ENCODE measurements around the gene RALGPS2. TPM values are rescaled to one million over a fixed set of nuclear protein-coding genes. Genes with fewer than 3 reads are reported as not detected.

The RALGPS2 gene
- total and polyA plus RNA-seq, 9 of the 15 experiments (the other 6 are each of a cell fraction or from before 2014, with no cell fraction given) = 0.28 to 6.5 (median 2.6) TPM

DNA sequence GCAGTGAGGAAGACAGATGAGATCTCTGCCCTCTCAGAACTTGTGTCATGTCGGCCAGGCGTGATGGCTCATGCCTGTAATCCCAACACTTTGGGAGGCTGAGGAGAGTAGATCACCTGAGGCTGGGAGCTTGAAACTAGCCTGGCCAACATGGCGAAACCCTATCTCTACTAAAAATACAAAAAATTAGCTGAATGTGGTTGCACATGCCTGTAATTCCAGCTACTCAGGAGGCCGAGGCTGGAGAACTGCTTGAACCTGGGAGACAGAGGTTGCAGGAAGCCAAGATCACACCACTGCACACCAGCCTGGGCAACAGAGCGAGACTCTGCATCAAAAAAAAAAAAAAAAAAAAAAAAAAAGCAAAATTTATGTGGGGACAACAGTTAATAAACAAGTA lies 40.9 kb upstream of the RALGPS2 start (continued):
- TF ChIP-seq REST (IDR thresholded peaks at IDR 0.05; ENCODE audit: borderline replicate concordance) (no peak), REST (CRISPR knock-in tag; IDR thresholded peaks at IDR 0.05; ENCODE audit: low read depth) (no peak), ZNF41 (CRISPR knock-in tag; conservative IDR thresholded peaks at IDR 0.05) (no peak)

DNA sequence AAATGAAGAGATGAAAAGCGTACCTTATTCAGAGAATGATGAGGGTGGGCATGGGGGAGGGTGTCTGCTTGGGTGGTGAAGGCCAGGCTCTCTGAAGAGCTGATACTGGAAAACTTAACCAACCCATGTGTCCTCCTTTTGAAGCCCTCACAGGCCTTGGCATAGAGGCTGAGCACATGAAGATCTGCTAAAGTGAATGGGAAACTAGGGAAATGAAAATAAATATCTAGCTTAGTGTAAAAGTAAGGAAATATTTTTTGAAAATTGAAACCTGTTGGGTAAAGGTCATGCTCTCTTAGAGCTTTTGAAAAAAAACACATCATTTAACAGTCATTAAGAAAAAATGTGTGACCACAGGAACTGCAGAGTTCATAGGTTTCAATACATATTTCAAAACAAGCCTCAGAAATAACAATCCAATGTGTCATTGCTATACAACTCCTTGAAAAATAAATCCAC lies 40.5 kb upstream of the RALGPS2 start:
- 0% methylated on average over 1 of the region's 1 CpG for whole genome bisulfite sequencing (ENCODE audit: insufficient coverage, low coverage, missing lambda C conversion rate)
- Histone ChIP-seq H3K79me2 (ENCODE audit: control insufficient read depth, insufficient read depth, low read length) (no peaks in the 10 kb centered on the region), H3K36me3 (ENCODE audit: control insufficient read depth, insufficient read depth, low read length) (no peaks in the 10 kb centered on the region), H4K20me1 (replicated peaks; ENCODE audit: control insufficient read depth, insufficient read depth, low read length) (no peaks in the 10 kb centered on the region), H2AFZ (ENCODE audit: low read depth, low read length) (no peak overlapping the region), H3K27me3 (ENCODE audit: control insufficient read depth in 2 of 2, insufficient read depth in 2 of 2, low read length in 2 of 2) (no peaks in the 10 kb centered on the region; a peak in 1 of 5 replicates), H3K4me1 (replicated peaks in 1 of 2; ENCODE audit: control insufficient read depth in 2 of 2, insufficient read depth in 2 of 2, low read length in 2 of 2) (no peaks in the 10 kb centered on the region), H3K27ac (ENCODE audit: extremely low read depth, low read depth, low read length) (no peak overlapping the region), H3K9me1 (ENCODE audit: control insufficient read depth, insufficient read depth, low read length) (no peaks in the 10 kb centered on the region), H3K9me3 (replicated peaks; ENCODE audit: control insufficient read depth, insufficient read depth, low read depth, low read length) (no peaks in the 10 kb centered on the region), H3K4me2 (ENCODE audit: insufficient read depth, low read length) (no peak overlapping the region), H3K9ac (ENCODE audit: insufficient read depth in 1 of 2, low read depth in 2 of 2, low read length in 2 of 2) (no peak overlapping the region), H3K4me3 (no peak overlapping the region)
- ATAC-seq = no peak
- ChIA-PET CTCF (ENCODE audit: low intra/inter-chr PET ratio) (no interaction called here), POLR2A (no interaction called here)
- intact Hi-C loops (cut with micrococcal nuclease) = no loop called here
- in situ Hi-C loops (cut with MboI) = no loop called here
- DNase-seq (ENCODE audit: extremely low read depth in 1 of 4, low spot score in 3 of 4) = no peak
- BruUV-seq (replicated peaks) = no TSS peak
- FAIRE-seq = no peak
- TF ChIP-seq NCOR1 (IDR thresholded peaks at IDR 0.05) = no peak
- no peak for TF ChIP-seq CBFA2T3 (IDR thresholded peaks at IDR 0.05)
- no peak for TF ChIP-seq ZC3H11A (IDR thresholded peaks at IDR 0.05; ENCODE audit: low read depth, low read length)
- TF ChIP-seq PHF21A (IDR thresholded peaks at IDR 0.05; ENCODE audit: borderline replicate concordance, low read depth) = no peak
- no peak for TF ChIP-seq COPS2 (conservative IDR thresholded peaks at IDR 0.05)
- no peak for TF ChIP-seq PHF8 (IDR thresholded peaks at IDR 0.05; ENCODE audit: borderline replicate concordance, low read length)
- no peak for TF ChIP-seq PYGO2 (tag; IDR thresholded peaks at IDR 0.05)
- no peak for TF ChIP-seq MCM3 (IDR thresholded peaks at IDR 0.05)
- no peak for TF ChIP-seq PHF20 (IDR thresholded peaks at IDR 0.05; ENCODE audit: partially characterized antibody)
- no peak for TF ChIP-seq FOXK1 (CRISPR knock-in tag; IDR thresholded peaks at IDR 0.05; ENCODE audit: borderline replicate concordance)
- no peak for TF ChIP-seq NCOA6 (IDR thresholded peaks at IDR 0.05)
- no peak for TF ChIP-seq KHSRP (IDR thresholded peaks at IDR 0.05)
